OCI-LY1 (cell line): Measurements from ENCODE around the gene TTC24.

Experiments
- H2AFZ ChIP-seq: fragments of 200-600 bp; sonication (generic), shearing (Covaris generic); 2 replicates; pipeline ENCODE4 v1.6.0; 2014; ENCODE audit warnings: antibody characterized with exemption, mild to moderate bottlenecking, low read length
- H3F3A ChIP-seq: fragments of 200-600 bp; sonication (generic), shearing (Covaris generic); 2 replicates; pipeline ENCODE4 v1.6.0; 2014; ENCODE audit warnings: mild to moderate bottlenecking, antibody characterized with exemption, low read length, moderate library complexity; ENCODE audit not compliant: insufficient read depth
- H3K27ac ChIP-seq: fragments of 200-600 bp; sonication (generic); 2 replicates; pipeline ENCODE4 v1.5.1; 2014; ENCODE audit warnings: low read length, mixed run types, mild to moderate bottlenecking, low read depth; ENCODE audit not compliant: poor library complexity, severe bottlenecking
- H3K27me3 ChIP-seq: fragments of 200-600 bp; sonication (generic); 2 replicates; pipeline ENCODE4 v1.6.0; 2014; ENCODE audit warnings: antibody characterized with exemption, mild to moderate bottlenecking, low read length, moderate library complexity; ENCODE audit not compliant: insufficient read depth
- H3K36me3 ChIP-seq: fragments of 200-600 bp; sonication (generic); 2 replicates; pipeline ENCODE4 v1.6.1; 2014; ENCODE audit warnings: mild to moderate bottlenecking, antibody characterized with exemption, low read length, moderate library complexity, mixed read lengths; ENCODE audit not compliant: insufficient read depth
- H3K4me1 ChIP-seq: fragments of 200-600 bp; sonication (generic); 2 replicates; pipeline ENCODE4 v1.5.1; 2014; ENCODE audit warnings: mild to moderate bottlenecking, low read length, moderate library complexity; ENCODE audit not compliant: insufficient read depth, severe bottlenecking
- H3K4me2 ChIP-seq: fragments of 200-600 bp; sonication (generic), shearing (Covaris generic); 2 replicates; pipeline ENCODE4 v1.6.1; 2014; ENCODE audit warnings: low read length
- H3K4me3 ChIP-seq: fragments of 200-600 bp; sonication (generic); 2 replicates; pipeline ENCODE4 v1.5.1; 2014; ENCODE audit warnings: low read length, low read depth, mild to moderate bottlenecking, mixed read lengths; ENCODE audit not compliant: poor library complexity, severe bottlenecking
- H3K79me2 ChIP-seq: fragments of 200-600 bp; shearing (Covaris generic); 2 replicates; pipeline ENCODE4 v1.6.1; 2016; ENCODE audit warnings: mixed run types, low read length, mixed read lengths; ENCODE audit not compliant: insufficient read depth
- H3K9ac ChIP-seq: fragments of 200-600 bp; sonication (generic), shearing (Covaris generic); 2 replicates; pipeline ENCODE4 v1.6.1; 2014; ENCODE audit warnings: mild to moderate bottlenecking, low read length, mixed read lengths
- H3K9me2 ChIP-seq: fragments of 200-600 bp; sonication (generic), shearing (Covaris generic); 2 replicates; pipeline ENCODE4 v1.6.1; 2014; ENCODE audit warnings: low read depth, mild to moderate bottlenecking, low read length, mixed read lengths
- H3K9me3 ChIP-seq: fragments of 200-600 bp; shearing (Covaris generic); 2 replicates; pipeline ENCODE4 v1.6.1; 2014; ENCODE audit warnings: low read length, mixed read lengths
- H4K20me1 ChIP-seq: fragments of 200-600 bp; sonication (generic), shearing (Covaris generic); 2 replicates; pipeline ENCODE4 v1.6.0; 2016; ENCODE audit warnings: mild to moderate bottlenecking, low read length; ENCODE audit not compliant: insufficient read depth
- EZH2 ChIP-seq: fragments of 200-600 bp; sonication (generic), shearing (Covaris generic); IDR thresholded peaks from 2 replicates; pipeline ENCODE4 v1.8.0; 2017; ENCODE audit warnings: borderline replicate concordance, mixed run types, mild to moderate bottlenecking, antibody characterized with exemption, low read length, moderate library complexity, mixed read lengths
- TF ChIP-seq, protein P1 (sequence below): fragments of 200-600 bp; sonication (generic), shearing (Covaris generic); IDR thresholded peaks from 2 replicates; pipeline ENCODE4 v1.5.1; 2017; ENCODE audit warnings: mild to moderate bottlenecking, antibody characterized with exemption, low read length, moderate library complexity, mixed read lengths

The TTC24 gene

DNA sequence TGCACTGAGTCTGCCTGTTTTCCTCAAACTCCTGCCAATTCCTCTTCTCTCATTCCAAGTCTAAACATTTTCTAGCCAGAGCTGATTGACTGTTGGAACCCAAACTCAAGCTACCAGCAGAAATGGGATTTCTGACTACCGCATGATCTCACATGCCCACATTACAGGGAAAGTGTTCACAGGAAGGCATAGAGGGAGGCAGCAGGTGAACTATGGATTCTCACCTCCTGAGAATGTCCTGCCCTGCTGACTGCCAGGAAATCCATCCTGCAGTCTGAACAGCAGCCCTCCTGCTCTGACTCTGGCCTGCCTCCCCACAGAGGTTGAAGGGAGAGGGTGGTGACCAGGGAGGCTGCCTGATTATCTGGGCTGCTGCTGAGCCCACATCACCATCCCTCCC lies 29.7 kb upstream of the TTC24 start:
- H3K27ac ChIP-seq = no peak overlapping the region
- no peak overlapping the region for H3K4me3 ChIP-seq
- no peak for TF ChIP-seq EZH2
- TF ChIP-seq, protein P1, sequence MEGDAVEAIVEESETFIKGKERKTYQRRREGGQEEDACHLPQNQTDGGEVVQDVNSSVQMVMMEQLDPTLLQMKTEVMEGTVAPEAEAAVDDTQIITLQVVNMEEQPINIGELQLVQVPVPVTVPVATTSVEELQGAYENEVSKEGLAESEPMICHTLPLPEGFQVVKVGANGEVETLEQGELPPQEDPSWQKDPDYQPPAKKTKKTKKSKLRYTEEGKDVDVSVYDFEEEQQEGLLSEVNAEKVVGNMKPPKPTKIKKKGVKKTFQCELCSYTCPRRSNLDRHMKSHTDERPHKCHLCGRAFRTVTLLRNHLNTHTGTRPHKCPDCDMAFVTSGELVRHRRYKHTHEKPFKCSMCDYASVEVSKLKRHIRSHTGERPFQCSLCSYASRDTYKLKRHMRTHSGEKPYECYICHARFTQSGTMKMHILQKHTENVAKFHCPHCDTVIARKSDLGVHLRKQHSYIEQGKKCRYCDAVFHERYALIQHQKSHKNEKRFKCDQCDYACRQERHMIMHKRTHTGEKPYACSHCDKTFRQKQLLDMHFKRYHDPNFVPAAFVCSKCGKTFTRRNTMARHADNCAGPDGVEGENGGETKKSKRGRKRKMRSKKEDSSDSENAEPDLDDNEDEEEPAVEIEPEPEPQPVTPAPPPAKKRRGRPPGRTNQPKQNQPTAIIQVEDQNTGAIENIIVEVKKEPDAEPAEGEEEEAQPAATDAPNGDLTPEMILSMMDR = no peak
- no peak overlapping the region for H3K4me2 ChIP-seq
- no peak overlapping the region for H2AFZ ChIP-seq
- no peaks in the 10 kb centered on the region for H3K79me2 ChIP-seq
- H3F3A ChIP-seq = no peaks in the 10 kb centered on the region
- no peaks in the 10 kb centered on the region for H3K9me3 ChIP-seq
- H4K20me1 ChIP-seq = no peaks in the 10 kb centered on the region
- H3K27me3 ChIP-seq = no peaks in the 10 kb centered on the region; the same call in 1 of the 2 replicates
- no peaks in the 10 kb centered on the region for H3K4me1 ChIP-seq
- H3K9ac ChIP-seq = no peak overlapping the region
- H3K36me3 ChIP-seq = no peaks in the 10 kb centered on the region
- no peaks in the 10 kb centered on the region for H3K9me2 ChIP-seq

DNA sequence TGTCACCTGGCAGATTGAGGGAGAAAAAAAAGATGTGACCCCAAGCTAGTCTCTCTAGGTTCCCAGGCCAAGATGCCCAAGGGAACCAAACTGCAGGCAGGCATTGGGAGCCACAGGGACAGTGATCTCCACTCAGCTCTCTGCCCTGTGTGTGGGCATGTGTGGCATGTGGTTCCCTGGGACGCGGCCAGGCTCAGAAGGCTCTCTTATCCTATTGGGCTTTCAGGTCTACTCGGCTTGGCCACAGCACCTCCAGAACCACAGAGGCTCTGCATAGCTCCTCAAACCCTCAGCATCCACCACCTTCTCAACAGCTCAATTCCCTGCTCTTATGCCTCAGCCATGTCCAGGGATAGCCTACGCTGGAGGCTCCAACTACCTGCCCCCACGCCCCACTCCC lies 29.2 kb upstream of the TTC24 start:
- H3K9me3 ChIP-seq = no peaks in the 10 kb centered on the region
- H3F3A ChIP-seq = no peaks in the 10 kb centered on the region
- no peak overlapping the region for H3K27ac ChIP-seq
- H3K4me1 ChIP-seq = no peaks in the 10 kb centered on the region
- no peak overlapping the region for H2AFZ ChIP-seq
- H3K9me2 ChIP-seq = no peaks in the 10 kb centered on the region
- no peaks in the 10 kb centered on the region for H4K20me1 ChIP-seq
- no peaks in the 10 kb centered on the region; the same call in 1 of the 2 replicates for H3K27me3 ChIP-seq
- TF ChIP-seq, protein P1 = no peak
- no peak for TF ChIP-seq EZH2
- no peak overlapping the region for H3K9ac ChIP-seq
- no peak overlapping the region for H3K4me3 ChIP-seq
- H3K4me2 ChIP-seq = no peak overlapping the region
- no peaks in the 10 kb centered on the region for H3K79me2 ChIP-seq
- H3K36me3 ChIP-seq = no peaks in the 10 kb centered on the region

DNA sequence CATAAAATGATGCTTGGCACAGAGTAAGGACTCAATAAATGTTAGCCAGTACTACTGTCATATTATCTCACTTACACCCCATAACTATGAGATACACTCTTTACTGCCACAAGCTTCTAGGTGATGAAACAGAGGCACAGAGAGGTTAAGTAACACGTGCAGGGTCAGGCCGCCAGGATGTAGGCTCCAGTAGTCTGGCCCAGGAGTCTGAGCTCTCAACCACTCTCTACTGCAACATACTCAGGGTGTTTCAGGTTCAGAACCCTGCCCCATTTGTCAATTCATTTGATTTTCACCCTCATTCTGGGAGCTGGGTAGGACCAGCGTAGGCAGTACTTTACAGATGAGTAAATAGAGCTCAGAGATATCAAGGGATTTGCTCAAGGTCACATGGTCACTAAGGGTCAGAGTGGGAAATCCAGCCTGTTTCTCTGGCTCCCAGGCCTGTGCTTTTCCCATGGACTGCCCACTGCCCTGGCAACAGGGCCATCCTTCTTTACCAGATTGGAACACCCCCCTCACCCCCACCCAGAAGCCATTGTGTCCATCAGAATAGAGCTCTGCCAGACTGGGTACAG lies 28.4 kb upstream of the TTC24 start:
- H3F3A ChIP-seq = no peaks in the 10 kb centered on the region
- H3K4me3 ChIP-seq = no peak overlapping the region
- H3K27me3 ChIP-seq = no peaks in the 10 kb centered on the region; the same call in 1 of the 2 replicates
- H3K79me2 ChIP-seq = no peaks in the 10 kb centered on the region
- H4K20me1 ChIP-seq = no peaks in the 10 kb centered on the region
- H3K9me2 ChIP-seq = no peaks in the 10 kb centered on the region
- no peaks in the 10 kb centered on the region for H3K4me1 ChIP-seq
- no peak for TF ChIP-seq EZH2
- TF ChIP-seq, protein P1 = no peak
- H3K36me3 ChIP-seq = no peaks in the 10 kb centered on the region
- H3K4me2 ChIP-seq = no peak overlapping the region
- no peak overlapping the region for H2AFZ ChIP-seq
- H3K9me3 ChIP-seq = no peaks in the 10 kb centered on the region
- H3K9ac ChIP-seq = no peak overlapping the region
- H3K27ac ChIP-seq = no peak overlapping the region
